HCT116 (cell line): ENCODE measurements around the gene CAMK1D. TPM values are rescaled to one million over a fixed set of nuclear protein-coding genes. Genes with fewer than 3 reads are reported as not detected.

Experiments
- ATAC-seq: fragments of 200-7000 bp; cut with Tn5 transposase; 2 replicates; pipeline ENCODE4 v1.9.1; 2020; ENCODE audit warnings: mild to moderate bottlenecking, moderate library complexity
- BruUV-seq: library from RNA; stranded (reverse); fragments of 400-500 nt; replicated peaks from 2 replicates; lab custom pipeline; 2021; lab: Mats Ljungman, UMichigan
- CTCF ChIA-PET: fragments of 300-600 bp; sonication (Branson Sonifier 250); formaldehyde crosslinking; loops from one replicate; lab custom pipeline; 2021; ENCODE audit warnings: antibody characterized with exemption; lab: Charles Lee
- POLR2A ChIA-PET: fragments of 300-600, 350-600 bp; sonication (Branson Sonifier 250); formaldehyde crosslinking; loops from one replicate; lab custom pipeline; 2021; ENCODE audit warnings: antibody characterized with exemption; lab: Charles Lee
- RAD21 ChIA-PET, 2 experiments: fragments of 300-600 bp; sonication (Branson Sonifier 250); formaldehyde crosslinking; loops; one replicate each; lab custom pipeline; 2023; ENCODE audit warnings: low total read pairs in 2 of 2; ENCODE audit not compliant: uncharacterized antibody in 2 of 2, unreplicated experiment in 2 of 2, low non-redundant PET in 1 of 2; lab: Charles Lee
- DNase-seq: peaks from one replicate; pipeline ENCODE4 v3.0.0-alpha.2; 2010; ENCODE audit warnings: low read depth, low spot score
- H2AFZ ChIP-seq: fragments of 200-600 bp; shearing (Covaris generic), sonication (generic); 2 replicates; pipeline ENCODE4 v1.6.1; 2017; ENCODE audit warnings: low read depth, mixed run types, mixed read lengths, antibody characterized with exemption, low read length; ENCODE audit not compliant: poor library complexity, severe bottlenecking
- H3K27ac ChIP-seq: 2 replicates; pipeline ENCODE4 v1.5.1; 2012; ENCODE audit warnings: low read depth, low read length
- H3K27me3 ChIP-seq: fragments of 200-600 bp; sonication (generic); 2 replicates; pipeline ENCODE4 v1.6.1; 2016; ENCODE audit warnings: mixed run types, low read length, mixed read lengths; ENCODE audit not compliant: insufficient read depth
- H3K36me3 ChIP-seq, 2 experiments: fragments of 200-500 bp in 1 of 2; fragments of 200-600 bp in 1 of 2; sonication (Bioruptor generic) in 1 of 2; sonication (generic) in 1 of 2; 2 replicates each; pipeline versions ENCODE4 v1.5.1 to v1.6.1; 2014 to 2016; ENCODE audit warnings: low read length in 2 of 2, inconsistent platforms in 1 of 2, mixed read lengths in 1 of 2, mixed run types in 1 of 2; ENCODE audit not compliant: insufficient read depth in 2 of 2, control insufficient read depth in 1 of 2
- H3K4me1 ChIP-seq, 2 experiments: fragments of 200-600 bp in 1 of 2; sonication (generic) in 1 of 2; 2 replicates each; pipeline versions ENCODE4 v1.5.1 to v1.6.1; 2012 to 2017; ENCODE audit warnings: low read length in 2 of 2, inconsistent platforms in 1 of 2, mild to moderate bottlenecking in 1 of 2, mixed read lengths in 1 of 2, mixed run types in 1 of 2, moderate library complexity in 1 of 2; ENCODE audit not compliant: insufficient read depth in 2 of 2, control insufficient read depth in 1 of 2
- H3K4me2 ChIP-seq: fragments of 200-600 bp; sonication (generic); 2 replicates; pipeline ENCODE4 v1.6.1; 2017; ENCODE audit warnings: mixed run types, low read length, mixed read lengths
- H3K4me3 ChIP-seq, 2 experiments: fragments of 200-600 bp in 1 of 2; sonication (generic) in 1 of 2; replicated peaks in 1 of 2; 2 replicates each; pipeline ENCODE4 v1.5.1; 2011 to 2016; ENCODE audit warnings: low read length in 2 of 2, control low read depth in 1 of 2, low read depth in 1 of 2, mild to moderate bottlenecking in 1 of 2, mixed read lengths in 1 of 2, mixed run types in 1 of 2
- H3K79me2 ChIP-seq: fragments of 200-600 bp; sonication (generic); 2 replicates; pipeline ENCODE4 v1.6.1; 2017; ENCODE audit warnings: mild to moderate bottlenecking, mixed run types, low read length, moderate library complexity, mixed read lengths; ENCODE audit not compliant: insufficient read depth
- H3K9ac ChIP-seq: fragments of 200-600 bp; sonication (generic); 2 replicates; pipeline ENCODE4 v1.6.1; 2016; ENCODE audit warnings: low read length, mixed read lengths
- H3K9me2 ChIP-seq: fragments of 200-600 bp; sonication (generic), shearing (Covaris generic); 2 replicates; pipeline ENCODE4 v1.6.1; 2017; ENCODE audit warnings: mixed run types, mild to moderate bottlenecking, moderate library complexity; ENCODE audit not compliant: insufficient read depth
- H3K9me3 ChIP-seq, 2 experiments: fragments of 200-500 bp in 1 of 2; fragments of 200-600 bp in 1 of 2; sonication (Bioruptor generic) in 1 of 2; sonication (generic) in 1 of 2; 2 replicates each; pipeline ENCODE4 v1.6.1; 2014 to 2017; ENCODE audit warnings: low read length in 2 of 2, mixed read lengths in 2 of 2, inconsistent platforms in 1 of 2, low read depth in 1 of 2, mild to moderate bottlenecking in 1 of 2, mixed run types in 1 of 2, moderate library complexity in 1 of 2; ENCODE audit not compliant: control insufficient read depth in 1 of 2, insufficient read depth in 1 of 2
- H4K20me1 ChIP-seq: fragments of 200-600 bp; sonication (generic), shearing (Covaris generic); 2 replicates; pipeline ENCODE4 v1.6.1; 2017; ENCODE audit warnings: mixed run types, mild to moderate bottlenecking, moderate library complexity; ENCODE audit not compliant: insufficient read depth
- ATF3 ChIP-seq: IDR thresholded peaks from 2 replicates; pipeline ENCODE4 v1.6.1; 2012
- CBX3 ChIP-seq: IDR thresholded peaks from 2 replicates; pipeline ENCODE4 v1.6.1; 2012; ENCODE audit warnings: low read depth
- CEBPB ChIP-seq: IDR thresholded peaks from 2 replicates; pipeline ENCODE4 v1.6.1; 2012; ENCODE audit warnings: low read depth
- EGR1 ChIP-seq: IDR thresholded peaks from 2 replicates; pipeline ENCODE4 v1.6.1; 2012; ENCODE audit warnings: low read depth
- EZH2phosphoT487 ChIP-seq: fragments of 200-600 bp; IDR thresholded peaks from 2 replicates; pipeline ENCODE4 v1.6.1; 2018; ENCODE audit warnings: antibody characterized with exemption, borderline replicate concordance
- JUND ChIP-seq: IDR thresholded peaks from 2 replicates; pipeline ENCODE4 v1.6.1; 2012
- POLR2A ChIP-seq: IDR thresholded peaks from 2 replicates; pipeline ENCODE4 v1.7.0; 2011; ENCODE audit warnings: borderline replicate concordance; ENCODE audit not compliant: insufficient read depth, insufficient read length; ENCODE audit errors: extremely low read depth
- RAD21 ChIP-seq: IDR thresholded peaks from 2 replicates; pipeline ENCODE4 v1.6.1; 2012; ENCODE audit warnings: low read depth, mild to moderate bottlenecking
- SIN3A ChIP-seq: IDR thresholded peaks from 2 replicates; pipeline ENCODE4 v1.6.1; 2012; ENCODE audit warnings: low read depth
- SP1 ChIP-seq: IDR thresholded peaks from 2 replicates; pipeline ENCODE4 v1.6.1; 2012; ENCODE audit warnings: low read depth
- SRF ChIP-seq: IDR thresholded peaks from 2 replicates; pipeline ENCODE4 v1.6.1; 2012; ENCODE audit warnings: low read depth
- TCF7L2 ChIP-seq: IDR thresholded peaks from 2 replicates; pipeline ENCODE4 v1.7.0; 2011; ENCODE audit warnings: borderline replicate concordance, inconsistent platforms; ENCODE audit not compliant: insufficient read depth, insufficient read length; ENCODE audit errors: extremely low read depth
- YY1 ChIP-seq: IDR thresholded peaks from 2 replicates; pipeline ENCODE4 v1.6.1; 2011; ENCODE audit warnings: low read length, low read depth, moderate library complexity, mild to moderate bottlenecking; ENCODE audit not compliant: insufficient replicate concordance; ENCODE audit errors: extremely low read depth
- ZNF274 ChIP-seq: fragments of 200-500 bp; sonication (Bioruptor generic); IDR thresholded peaks from 2 replicates; pipeline ENCODE4 v1.6.1; 2014; ENCODE audit warnings: mild to moderate bottlenecking, low read depth, low read length, inconsistent platforms
- intact Hi-C: fragments of 100-400 bp; cut with micrococcal nuclease; formaldehyde crosslinking; loops from 2 replicates; pipeline ENCODE4 v1.10.0; 2022
- total RNA-seq: library from RNA; stranded (reverse); gene quantifications from one replicate; pipeline ENCODE4 v1.2.1, GENCODE V29; 2021; ENCODE audit not compliant: unreplicated experiment
- TF ChIP-seq, protein P1 (sequence below), 3 experiments: fragments of 200-600 bp in 1 of 3; sonication (generic) in 1 of 3; IDR thresholded peaks in 2 of 3; conservative IDR thresholded peaks in 1 of 3; 2 replicates each; pipeline ENCODE4 v1.5.1; 2012 to 2017; ENCODE audit warnings: low read depth in 2 of 3, low read length in 2 of 3, antibody characterized with exemption in 1 of 3, borderline replicate concordance in 1 of 3, control low read depth in 1 of 3, mild to moderate bottlenecking in 1 of 3, mixed read lengths in 1 of 3, mixed run types in 1 of 3, moderate library complexity in 1 of 3; ENCODE audit not compliant: insufficient read depth in 1 of 3

Gene CAMK1D
- total RNA-seq, 1 experiment from 2014 or later: 9.6 TPM

- no peak for ATAC-seq
- Histone ChIP-seq H3K79me2 (no peaks in the 10 kb centered on the region), H3K27ac (no peak overlapping the region), H3K27me3 (no peaks in the 10 kb centered on the region), H3K4me1 (peaks cover 8 to 21% of the 10 kb centered on the region in 2 experiments), H3K9ac (no peak overlapping the region), H3K36me3 (no peaks in the 10 kb centered on the region), H3K4me2 (no peak overlapping the region), H3K9me2 (no peaks in the 10 kb centered on the region; the same call in 1 of the 2 replicates), H4K20me1 (no peaks in the 10 kb centered on the region), H3K4me3 (no peak overlapping the region), H2AFZ (no peak overlapping the region), H3K9me3 (no peaks in the 10 kb centered on the region)
- POLR2A ChIA-PET: no interaction called here
- intact Hi-C loops: no loop called here
- TF ChIP-seq POLR2A: no peak
- no peak for TF ChIP-seq TCF7L2
- TF ChIP-seq EGR1: no peak
- TF ChIP-seq ATF3: no peak
- no peak for TF ChIP-seq CEBPB
- TF ChIP-seq SRF: no peak
- no peak for TF ChIP-seq ZNF274
- TF ChIP-seq JUND: no peak
- TF ChIP-seq EZH2phosphoT487: no peak
- CTCF ChIA-PET: no interaction called here
- RAD21 ChIA-PET: no interaction called here
- no TSS peak for BruUV-seq
- DNase-seq: no peak
Measured at GRCh38 chr10:12699258-12699700, 349.9 kb downstream of the CAMK1D start.

DNA sequence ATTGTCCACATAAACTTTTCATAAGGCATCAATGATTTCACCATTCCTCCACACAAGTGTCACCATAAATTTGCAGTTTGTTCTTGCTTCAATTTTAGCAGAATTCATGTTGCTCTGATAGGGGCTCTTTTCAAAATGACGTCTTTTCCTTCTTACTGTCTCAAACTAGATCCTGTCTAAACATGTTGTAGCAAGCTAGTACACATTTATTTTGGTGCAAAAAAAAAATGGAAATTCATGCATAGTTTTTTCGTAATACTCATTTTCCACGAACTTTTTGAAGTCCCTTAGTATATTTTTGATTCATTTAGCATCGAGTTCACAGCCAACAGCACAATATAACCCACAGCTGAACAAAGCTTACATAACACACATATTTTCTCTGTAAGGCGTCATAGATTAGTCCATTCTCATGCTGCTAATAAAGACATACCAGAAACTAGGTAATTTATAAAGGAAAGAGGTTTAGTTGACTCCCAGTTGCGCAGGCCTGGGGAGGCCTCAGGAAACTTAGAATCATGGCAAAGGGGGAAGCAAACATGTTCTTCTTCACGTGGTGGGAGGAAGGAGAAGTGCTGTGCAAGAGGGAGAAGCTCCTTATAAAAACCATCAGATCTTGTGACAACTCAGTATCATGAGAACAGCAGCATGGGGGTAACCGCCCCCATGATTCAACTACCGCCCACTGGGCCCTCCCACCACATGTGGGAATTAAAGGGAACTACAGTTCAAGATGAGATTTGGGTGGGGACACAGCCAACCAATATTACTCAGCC lies 350.6 kb downstream of the CAMK1D start:
- RAD21 ChIA-PET: no interaction called here
- Histone ChIP-seq H3K4me2 (no peak overlapping the region), H3K9me2 (no peaks in the 10 kb centered on the region), H3K9ac (no peak overlapping the region), H3K9me3 (no peaks in the 10 kb centered on the region), H4K20me1 (no peaks in the 10 kb centered on the region), H3K79me2 (no peaks in the 10 kb centered on the region), H3K27me3 (no peaks in the 10 kb centered on the region), H2AFZ (no peak overlapping the region), H3K4me3 (no peak overlapping the region), H3K27ac (no peak overlapping the region), H3K4me1 (peaks cover 11 to 27% of the 10 kb centered on the region in 2 experiments), H3K36me3 (no peaks in the 10 kb centered on the region)
- CTCF ChIA-PET: no interaction called here
- BruUV-seq: no TSS peak
- intact Hi-C loops: no loop called here
- POLR2A ChIA-PET: no interaction called here
- DNase-seq: no peak
- no peak for ATAC-seq
- TF ChIP-seq SP1 (no peak), JUND (no peak), YY1 (no peak), RAD21 (no peak), CEBPB (no peak), SIN3A (no peak), TCF7L2 (no peak), CBX3 (no peak), EGR1 (no peak)
- TF ChIP-seq, protein P1, sequence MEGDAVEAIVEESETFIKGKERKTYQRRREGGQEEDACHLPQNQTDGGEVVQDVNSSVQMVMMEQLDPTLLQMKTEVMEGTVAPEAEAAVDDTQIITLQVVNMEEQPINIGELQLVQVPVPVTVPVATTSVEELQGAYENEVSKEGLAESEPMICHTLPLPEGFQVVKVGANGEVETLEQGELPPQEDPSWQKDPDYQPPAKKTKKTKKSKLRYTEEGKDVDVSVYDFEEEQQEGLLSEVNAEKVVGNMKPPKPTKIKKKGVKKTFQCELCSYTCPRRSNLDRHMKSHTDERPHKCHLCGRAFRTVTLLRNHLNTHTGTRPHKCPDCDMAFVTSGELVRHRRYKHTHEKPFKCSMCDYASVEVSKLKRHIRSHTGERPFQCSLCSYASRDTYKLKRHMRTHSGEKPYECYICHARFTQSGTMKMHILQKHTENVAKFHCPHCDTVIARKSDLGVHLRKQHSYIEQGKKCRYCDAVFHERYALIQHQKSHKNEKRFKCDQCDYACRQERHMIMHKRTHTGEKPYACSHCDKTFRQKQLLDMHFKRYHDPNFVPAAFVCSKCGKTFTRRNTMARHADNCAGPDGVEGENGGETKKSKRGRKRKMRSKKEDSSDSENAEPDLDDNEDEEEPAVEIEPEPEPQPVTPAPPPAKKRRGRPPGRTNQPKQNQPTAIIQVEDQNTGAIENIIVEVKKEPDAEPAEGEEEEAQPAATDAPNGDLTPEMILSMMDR (IDR thresholded peaks at IDR 0.05 in 2 of 3, conservative IDR thresholded peaks at IDR 0.05 in 1 of 3; ENCODE audit: borderline replicate concordance in 1 of 3, insufficient read depth in 1 of 3, low read depth in 2 of 3, low read length in 2 of 3): no peak
